K562 (cell line): ENCODE measurements around the gene TPMT.

Source experiments
- CSDE1 ChIP-seq, 2 experiments: fragments of 450-650 bp; IDR thresholded peaks; 2 replicates each; pipeline ENCODE4 v1.6.1; 2016; ENCODE audit warnings: mild to moderate bottlenecking in 1 of 2
- MAFK ChIP-seq: IDR thresholded peaks from 2 replicates; pipeline ENCODE4 v1.6.1; 2011; ENCODE audit warnings: low read length, improper control_type of control experiment
- RAD51 ChIP-seq: fragments of 450-650 bp; IDR thresholded peaks from 2 replicates; pipeline ENCODE4 v1.7.1; 2016; ENCODE audit warnings: low read depth, mild to moderate bottlenecking, borderline replicate concordance
- ZNF274 ChIP-seq: IDR thresholded peaks from 2 replicates; pipeline ENCODE4 v1.6.1; 2011; ENCODE audit warnings: low read depth, mild to moderate bottlenecking, low read length, moderate library complexity, borderline replicate concordance
- TF ChIP-seq, protein P1 (sequence below), 2 experiments: IDR thresholded peaks; 2 replicates each; pipeline ENCODE4 v1.6.1; 2012; ENCODE audit warnings: improper control_type of control experiment in 2 of 2, low read depth in 2 of 2, low read length in 2 of 2, borderline replicate concordance in 1 of 2

DNA sequence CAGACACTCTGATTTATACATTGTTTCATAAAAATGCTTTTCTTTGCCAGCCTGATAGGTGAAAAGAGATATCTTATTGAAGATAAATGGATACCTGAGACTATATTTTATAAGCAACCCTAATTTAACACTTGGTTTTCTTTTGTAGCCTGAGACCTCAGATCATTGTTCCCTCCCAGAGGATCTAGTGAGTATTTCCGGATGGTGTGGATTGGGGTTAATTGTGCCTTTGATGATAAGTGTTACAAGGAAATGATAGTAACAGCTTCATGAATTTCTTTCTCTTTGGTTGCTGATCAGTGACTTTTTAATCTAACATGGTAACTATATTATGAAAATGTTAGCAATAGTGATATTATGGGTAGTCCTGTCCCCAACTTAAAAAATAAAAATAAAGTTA lies 30.7 kb upstream of the TPMT start:
- TF ChIP-seq ZNF274, result no peak
- TF ChIP-seq, protein P1, sequence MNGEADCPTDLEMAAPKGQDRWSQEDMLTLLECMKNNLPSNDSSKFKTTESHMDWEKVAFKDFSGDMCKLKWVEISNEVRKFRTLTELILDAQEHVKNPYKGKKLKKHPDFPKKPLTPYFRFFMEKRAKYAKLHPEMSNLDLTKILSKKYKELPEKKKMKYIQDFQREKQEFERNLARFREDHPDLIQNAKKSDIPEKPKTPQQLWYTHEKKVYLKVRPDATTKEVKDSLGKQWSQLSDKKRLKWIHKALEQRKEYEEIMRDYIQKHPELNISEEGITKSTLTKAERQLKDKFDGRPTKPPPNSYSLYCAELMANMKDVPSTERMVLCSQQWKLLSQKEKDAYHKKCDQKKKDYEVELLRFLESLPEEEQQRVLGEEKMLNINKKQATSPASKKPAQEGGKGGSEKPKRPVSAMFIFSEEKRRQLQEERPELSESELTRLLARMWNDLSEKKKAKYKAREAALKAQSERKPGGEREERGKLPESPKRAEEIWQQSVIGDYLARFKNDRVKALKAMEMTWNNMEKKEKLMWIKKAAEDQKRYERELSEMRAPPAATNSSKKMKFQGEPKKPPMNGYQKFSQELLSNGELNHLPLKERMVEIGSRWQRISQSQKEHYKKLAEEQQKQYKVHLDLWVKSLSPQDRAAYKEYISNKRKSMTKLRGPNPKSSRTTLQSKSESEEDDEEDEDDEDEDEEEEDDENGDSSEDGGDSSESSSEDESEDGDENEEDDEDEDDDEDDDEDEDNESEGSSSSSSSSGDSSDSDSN (IDR thresholded peaks at IDR 0.05; ENCODE audit: borderline replicate concordance in 1 of 2, low read depth in 2 of 2, low read length in 2 of 2), result no peak
- TF ChIP-seq RAD51, result no peak
- TF ChIP-seq MAFK, result no peak
- TF ChIP-seq CSDE1 (IDR thresholded peaks at IDR 0.05), result no peak
